Calu3 (cell line): Measurements from ENCODE around the gene FRAS1. TPM values are rescaled to one million over a fixed set of nuclear protein-coding genes. Genes with fewer than 3 reads are reported as not detected.

Experiments
- BruUV-seq: library from RNA; stranded (reverse); fragments of 400-500 nt; replicated peaks from 2 replicates; lab custom pipeline; 2021; lab: Mats Ljungman, UMichigan
- CTCF ChIA-PET: fragments of 300-600 bp; sonication (Branson Sonifier 250); formaldehyde crosslinking; loops from one replicate; lab custom pipeline; 2022; ENCODE audit warnings: antibody characterized with exemption; lab: Charles Lee
- DNase-seq: peaks from one replicate; pipeline ENCODE4 v3.0.0; 2022
- H3K27ac Mint-ChIP-seq: one replicate; pipeline ENCODE4 v1.8.0; 2022; ENCODE audit warnings: mixed read lengths; ENCODE audit not compliant: unreplicated experiment
- H3K27me3 Mint-ChIP-seq: one replicate; pipeline ENCODE4 v1.8.0; 2022; ENCODE audit warnings: mixed read lengths; ENCODE audit not compliant: unreplicated experiment
- H3K36me3 Mint-ChIP-seq: one replicate; pipeline ENCODE4 v1.8.0; 2022; ENCODE audit warnings: mild to moderate bottlenecking, moderate library complexity, mixed read lengths; ENCODE audit not compliant: insufficient read depth, unreplicated experiment
- H3K4me1 Mint-ChIP-seq: one replicate; pipeline ENCODE4 v1.8.0; 2022; ENCODE audit warnings: mild to moderate bottlenecking, low read depth, mixed read lengths; ENCODE audit not compliant: unreplicated experiment
- H3K4me3 Mint-ChIP-seq: one replicate; pipeline ENCODE4 v1.8.0; 2022; ENCODE audit warnings: mild to moderate bottlenecking, low read depth, moderate library complexity, mixed read lengths; ENCODE audit not compliant: unreplicated experiment
- H3K9me3 Mint-ChIP-seq: one replicate; pipeline ENCODE4 v1.8.0; 2022; ENCODE audit warnings: low read depth, mixed read lengths; ENCODE audit not compliant: unreplicated experiment
- CTCF ChIP-seq: fragments of 200-600 bp; IDR thresholded peaks from one replicate; pipeline ENCODE4 v1.8.0; 2022; ENCODE audit warnings: antibody characterized with exemption; ENCODE audit not compliant: unreplicated experiment
- intact Hi-C: fragments of 100-400 bp; cut with micrococcal nuclease; formaldehyde crosslinking; loops from one replicate; pipeline ENCODE4 v1.10.0; 2022; ENCODE audit not compliant: unreplicated experiment
- total RNA-seq: library from RNA; stranded (reverse); gene quantifications from 2 replicates; pipeline ENCODE4 v1.2.3, GENCODE V29; 2022

Gene FRAS1
- total RNA-seq, 1 experiment from 2014 or later: 29.4 TPM

GRCh38 chr4:78320349-78320935 is 263.3 kb downstream of the FRAS1 start:
- TF ChIP-seq CTCF: no peak
- CTCF ChIA-PET: no interaction called here
- H3K9me3 Mint-ChIP-seq: no peaks in the 10 kb centered on the region

GRCh38 chr4:78322032-78322431 is 264.9 kb downstream of the FRAS1 start:
- no peaks in the 10 kb centered on the region for H3K36me3 Mint-ChIP-seq
- H3K27ac Mint-ChIP-seq: no peak overlapping the region
- BruUV-seq: no TSS peak
- H3K4me1 Mint-ChIP-seq: no peaks in the 10 kb centered on the region
- CTCF ChIA-PET: no interaction called here
- no peak for DNase-seq
- H3K4me3 Mint-ChIP-seq: no peak overlapping the region
- intact Hi-C loops: no loop called here
- TF ChIP-seq CTCF: no peak
- no peaks in the 10 kb centered on the region for H3K9me3 Mint-ChIP-seq
- no peaks in the 10 kb centered on the region for H3K27me3 Mint-ChIP-seq

More at GRCh38 chr4:78320349-78320935, 263.3 kb downstream of the FRAS1 start:
- no peaks in the 10 kb centered on the region for H3K27me3 Mint-ChIP-seq
- no peak overlapping the region for H3K27ac Mint-ChIP-seq
- intact Hi-C loops: no loop called here
- H3K4me1 Mint-ChIP-seq: no peaks in the 10 kb centered on the region
- no peaks in the 10 kb centered on the region for H3K36me3 Mint-ChIP-seq
- no TSS peak for BruUV-seq
- no peak for DNase-seq
- no peak overlapping the region for H3K4me3 Mint-ChIP-seq

DNA sequence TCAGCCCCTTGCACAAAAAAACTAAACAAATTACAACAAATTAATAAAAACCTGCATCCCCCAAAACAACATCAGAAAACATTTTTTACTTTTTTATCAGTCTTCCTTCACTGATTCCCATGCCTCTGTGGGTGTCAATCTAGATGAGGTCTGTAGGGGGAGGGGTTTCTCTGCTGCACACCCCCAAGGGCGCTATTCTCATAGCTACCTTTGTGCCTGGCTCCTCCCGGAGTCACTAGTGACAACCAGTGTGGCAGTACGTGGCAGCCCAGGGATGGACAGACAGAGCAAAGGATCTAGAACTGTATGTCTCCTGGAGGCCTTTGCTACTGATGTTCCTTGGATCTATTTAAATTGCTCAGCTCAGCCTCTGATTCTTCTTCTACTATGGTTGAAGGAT is 266.3 kb downstream of the FRAS1 start:
- no peak overlapping the region for H3K4me3 Mint-ChIP-seq
- no peaks in the 10 kb centered on the region for H3K27me3 Mint-ChIP-seq
- H3K4me1 Mint-ChIP-seq: no peaks in the 10 kb centered on the region
- TF ChIP-seq CTCF: no peak
- CTCF ChIA-PET: no interaction called here
- no peaks in the 10 kb centered on the region for H3K9me3 Mint-ChIP-seq
- intact Hi-C loops: no loop called here
- no peak overlapping the region for H3K27ac Mint-ChIP-seq
- no peak for DNase-seq
- no TSS peak for BruUV-seq
- H3K36me3 Mint-ChIP-seq: no peaks in the 10 kb centered on the region

- H3K36me3 Mint-ChIP-seq: no peaks in the 10 kb centered on the region
- no peak for DNase-seq
- H3K9me3 Mint-ChIP-seq: no peaks in the 10 kb centered on the region
- no peaks in the 10 kb centered on the region for H3K27me3 Mint-ChIP-seq
- intact Hi-C loops: no loop called here
- TF ChIP-seq CTCF: no peak
- H3K4me1 Mint-ChIP-seq: no peaks in the 10 kb centered on the region
- no peak overlapping the region for H3K27ac Mint-ChIP-seq
- BruUV-seq: no TSS peak
- H3K4me3 Mint-ChIP-seq: no peak overlapping the region
- CTCF ChIA-PET: no interaction called here
These were observed 267.5 kb downstream of the FRAS1 start for GRCh38 chr4:78324625-78325024.
